HG03060 (cell line): ENCODE results near the gene MAGI2.
"Not testable (repeated sequence)": the region's sequence is repeated elsewhere in the genome, so short reads cannot be mapped to it uniquely, and the experiment has no call there.

Source experiments
- ATAC-seq: cut with Tn5 transposase; IDR thresholded peaks from one replicate; pipeline ENCODE4 v1.9.1; 2021; ENCODE audit warnings: low read depth, moderate number of reproducible peaks; ENCODE audit not compliant: unreplicated experiment

Gene MAGI2

GRCh38 chr7:78535655-78536054 is 917.8 kb downstream of the MAGI2 start:
- no peak for ATAC-seq

GRCh38 chr7:78530351-78530750 is 923.1 kb downstream of the MAGI2 start:
- no peak for ATAC-seq

GRCh38 chr7:78529392-78529791 is 924.1 kb downstream of the MAGI2 start:
- no peak for ATAC-seq

GRCh38 chr7:78528964-78529363 is 924.5 kb downstream of the MAGI2 start:
- ATAC-seq: no peak

GRCh38 chr7:78523930-78524329 is 929.5 kb downstream of the MAGI2 start:
- no peak for ATAC-seq

GRCh38 chr7:78521961-78522360 is 931.5 kb downstream of the MAGI2 start:
- ATAC-seq: no peak

GRCh38 chr7:78516450-78516849 is 937.0 kb downstream of the MAGI2 start:
- no peak for ATAC-seq

GRCh38 chr7:78514634-78515033 is 938.8 kb downstream of the MAGI2 start:
- ATAC-seq: no peak

- peak; percentile 58 for ATAC-seq
These were observed 942.8 kb downstream of the MAGI2 start for GRCh38 chr7:78510580-78511188.

GRCh38 chr7:78503301-78503700 is 950.2 kb downstream of the MAGI2 start:
- ATAC-seq: not testable (repeated sequence)

- ATAC-seq: no peak
These were observed 952.4 kb downstream of the MAGI2 start for GRCh38 chr7:78501064-78501463.

GRCh38 chr7:78499971-78500370 is 953.5 kb downstream of the MAGI2 start:
- no peak for ATAC-seq

GRCh38 chr7:78499283-78499682 is 954.2 kb downstream of the MAGI2 start:
- no peak for ATAC-seq

- ATAC-seq: no peak
These were observed 955.6 kb downstream of the MAGI2 start for GRCh38 chr7:78497728-78498427.

GRCh38 chr7:78496096-78496630 is 957.3 kb downstream of the MAGI2 start:
- ATAC-seq: no peak

- ATAC-seq: no peak
These were observed 960.1 kb downstream of the MAGI2 start for GRCh38 chr7:78493401-78493800.

GRCh38 chr7:78492146-78492545 is 961.3 kb downstream of the MAGI2 start:
- no peak for ATAC-seq

- no peak for ATAC-seq
These were observed 962.9 kb downstream of the MAGI2 start for GRCh38 chr7:78490524-78490923.

- no peak for ATAC-seq
These were observed 963.8 kb downstream of the MAGI2 start for GRCh38 chr7:78489476-78490240.

- ATAC-seq: no peak
These were observed 966.0 kb downstream of the MAGI2 start for GRCh38 chr7:78487464-78487863.

GRCh38 chr7:78479348-78479747 is 974.1 kb downstream of the MAGI2 start:
- no peak for ATAC-seq
